Keratinocyte (primary cell): ENCODE measurements around the gene RIMS1. TPM values are rescaled to one million over a fixed set of nuclear protein-coding genes. Genes with fewer than 3 reads are reported as not detected.

Experiments used
- DNase-seq: peaks from one replicate; pipeline ENCODE4 v3.0.0-alpha.2; 2011; ENCODE audit warnings: low read depth, missing footprints, low spot score
- FAIRE-seq: peaks from 2 replicates; lab custom pipeline; 2011; peaks lifted over from hg19 to GRCh38; lab: Jason Lieb, UNC
- H2AFZ ChIP-seq: 2 replicates; pipeline ENCODE4 v1.6.0; 2012; ENCODE audit warnings: low read length, control low read depth, inconsistent platforms; ENCODE audit not compliant: control insufficient read depth
- H3K27ac ChIP-seq: 2 replicates; pipeline ENCODE4 v1.5.1; 2011; ENCODE audit warnings: low read length; ENCODE audit not compliant: control insufficient read depth, insufficient read depth
- H3K27me3 ChIP-seq: 3 replicates; pipeline ENCODE4 v1.6.0; 2011; ENCODE audit warnings: low read length; ENCODE audit not compliant: control insufficient read depth, insufficient read depth; ENCODE audit errors: extremely low read depth
- H3K36me3 ChIP-seq, 2 experiments: 2 replicates in 1 of 2; 3 replicates in 1 of 2; pipeline ENCODE4 v1.5.1; 2011; ENCODE audit warnings: low read length in 2 of 2, mild to moderate bottlenecking in 1 of 2; ENCODE audit not compliant: control insufficient read depth in 2 of 2, insufficient read depth in 2 of 2; ENCODE audit errors: extremely low read depth in 1 of 2
- H3K4me1 ChIP-seq: 3 replicates; pipeline ENCODE4 v1.5.1; 2011; ENCODE audit warnings: low read length; ENCODE audit not compliant: control insufficient read depth, insufficient read depth; ENCODE audit errors: extremely low read depth
- H3K4me2 ChIP-seq: 3 replicates; pipeline ENCODE4 v1.6.0; 2011; ENCODE audit warnings: low read depth, low read length; ENCODE audit not compliant: control insufficient read depth, insufficient read depth; ENCODE audit errors: extremely low read depth
- H3K4me3 ChIP-seq, 3 experiments: fragments of 200-600 bp in 1 of 3; sonication (generic) in 1 of 3; 2 replicates in 2 of 3; 3 replicates in 1 of 3; pipeline ENCODE4 v1.5.1; 2011 to 2016; ENCODE audit warnings: low read length in 3 of 3, mild to moderate bottlenecking in 3 of 3, control low read depth in 2 of 3, inconsistent platforms in 1 of 3, low read depth in 1 of 3, mixed read lengths in 1 of 3, mixed run types in 1 of 3, moderate library complexity in 1 of 3; ENCODE audit not compliant: control insufficient read depth in 2 of 3, insufficient read depth in 2 of 3; ENCODE audit errors: extremely low read depth in 1 of 3
- H3K79me2 ChIP-seq: 2 replicates; pipeline ENCODE4 v1.6.0; 2012; ENCODE audit warnings: low read length; ENCODE audit not compliant: control insufficient read depth, insufficient read depth
- H3K9ac ChIP-seq: 3 replicates; pipeline ENCODE4 v1.6.0; 2011; ENCODE audit warnings: low read length; ENCODE audit not compliant: control insufficient read depth, insufficient read depth; ENCODE audit errors: extremely low read depth
- H3K9me1 ChIP-seq: 3 replicates; pipeline ENCODE4 v1.6.0; 2011; ENCODE audit warnings: low read length; ENCODE audit not compliant: control insufficient read depth, insufficient read depth; ENCODE audit errors: extremely low read depth
- H3K9me3 ChIP-seq: 2 replicates; pipeline ENCODE4 v1.5.1; 2012; ENCODE audit warnings: low read depth, low read length; ENCODE audit not compliant: control insufficient read depth
- H4K20me1 ChIP-seq: 3 replicates; pipeline ENCODE4 v1.6.0; 2011; ENCODE audit warnings: low read length; ENCODE audit not compliant: control insufficient read depth, insufficient read depth; ENCODE audit errors: extremely low read depth
- CTCF ChIP-seq, 3 experiments: IDR thresholded peaks in 1 of 3; conservative IDR thresholded peaks in 1 of 3; optimal IDR thresholded peaks in 1 of 3; 2 replicates in 2 of 3; 3 replicates in 1 of 3; pipeline versions ENCODE3 to v1.5.1; 2011; ENCODE audit warnings: low read length in 3 of 3, mild to moderate bottlenecking in 3 of 3, moderate library complexity in 2 of 3, control low read depth in 1 of 3, inconsistent platforms in 1 of 3; ENCODE audit not compliant: insufficient read depth in 2 of 3; ENCODE audit errors: extremely low read depth in 1 of 3
- EZH2 ChIP-seq: IDR thresholded peaks from one replicate; pipeline ENCODE4 v1.6.1; 2012; ENCODE audit warnings: inconsistent platforms, mild to moderate bottlenecking, low read length, moderate library complexity
- dilution Hi-C: fragments of 300-500 bp; cut with MboI; formaldehyde crosslinking; loops from one replicate; pipeline ENCODE4 v1.7.0; 2020; ENCODE audit warnings: low sequenced_read_pairs; ENCODE audit not compliant: extremely low pct_ligation_motif_present
- polyA plus RNA-seq, 5 experiments: library from polyadenylated mRNA; depleted of rRNA in 3 of 5; stranded (reverse) in 3 of 5; stranded (forward) in 1 of 5; unstranded in 1 of 5; fragments of >200 nt; gene quantifications; 1 replicate in 1 of 5; 2 replicates in 3 of 5; 3 replicates in 1 of 5; pipeline versions ENCODE4 v1.2.1 to v1.2.3, GENCODE V29; 2011 to 2012; ENCODE audit warnings: missing spikeins in 2 of 5, low read depth in 1 of 5, low replicate concordance in 1 of 5

The RIMS1 gene
- polyA plus RNA-seq, 1 donor (not counting 4 experiments of a cell fraction or from before 2014, with no cell fraction given) = not detected

GRCh38 chr6:72275888-72276287 is 389.5 kb downstream of the RIMS1 start:
- Histone ChIP-seq H3K27ac (no peak overlapping the region), H3K4me3 (no peak overlapping the region), H2AFZ (no peak overlapping the region), H3K79me2 (no peaks in the 10 kb centered on the region), H4K20me1 (no peaks in the 10 kb centered on the region), H3K9ac (no peak overlapping the region), H3K9me3 (no peaks in the 10 kb centered on the region), H3K4me2 (no peak overlapping the region), H3K4me1 (no peaks in the 10 kb centered on the region), H3K27me3 (peaks cover 3% of the 10 kb centered on the region), H3K36me3 (no peaks in the 10 kb centered on the region), H3K9me1 (no peaks in the 10 kb centered on the region)
- TF ChIP-seq CTCF (optimal IDR thresholded peaks at IDR 0.05 in 1 of 3, IDR thresholded peaks at IDR 0.05 in 1 of 3, conservative IDR thresholded peaks at IDR 0.05 in 1 of 3; ENCODE audit: extremely low read depth in 1 of 3, insufficient read depth in 2 of 3, low read length in 3 of 3) (no peak), EZH2 (no peak)
- DNase-seq (no peak), FAIRE-seq (no peak)
- dilution Hi-C loops = no loop called here

GRCh38 chr6:72282201-72282600 is 395.9 kb downstream of the RIMS1 start:
- no peak overlapping the region for H3K27ac ChIP-seq
- DNase-seq (no peak), FAIRE-seq (no peak)
- H3K9ac ChIP-seq = no peak overlapping the region
- H3K79me2 ChIP-seq = no peaks in the 10 kb centered on the region
- no peak overlapping the region for H3K4me2 ChIP-seq
- H4K20me1 ChIP-seq = no peaks in the 10 kb centered on the region
- H3K9me3 ChIP-seq = no peaks in the 10 kb centered on the region
- no peaks in the 10 kb centered on the region for H3K36me3 ChIP-seq
- H2AFZ ChIP-seq = no peak overlapping the region
- dilution Hi-C loops = no loop called here
- TF ChIP-seq CTCF (optimal IDR thresholded peaks at IDR 0.05 in 1 of 3, IDR thresholded peaks at IDR 0.05 in 1 of 3, conservative IDR thresholded peaks at IDR 0.05 in 1 of 3; ENCODE audit: extremely low read depth in 1 of 3, insufficient read depth in 2 of 3, low read length in 3 of 3) = no peak
- TF ChIP-seq EZH2 = no peak
- peaks cover 12% of the 10 kb centered on the region for H3K27me3 ChIP-seq
- no peaks in the 10 kb centered on the region for H3K9me1 ChIP-seq
- no peak overlapping the region for H3K4me3 ChIP-seq
- H3K4me1 ChIP-seq = no peaks in the 10 kb centered on the region
